RWPE1 (cell line): ENCODE measurements around the gene RNPS1.

Source experiments
- CTCF ChIA-PET: fragments of 350-600 bp; sonication (Branson Sonifier 250); formaldehyde crosslinking; extraction: SDS; loops from one replicate; lab custom pipeline; 2021; lab: Yijun Ruan, JAX
- POLR2A ChIA-PET: fragments of 400-600 bp; formaldehyde crosslinking; extraction: SDS; loops from one replicate; lab custom pipeline; 2020; ENCODE audit warnings: antibody characterized with exemption; ENCODE audit not compliant: low non-redundant PET; lab: Yijun Ruan, JAX
- DNase-seq: peaks from one replicate; pipeline ENCODE4 v3.0.0; 2012; ENCODE audit warnings: low spot score
- H3K27ac ChIP-seq: fragments of 450-650 bp; 2 replicates; pipeline ENCODE4 v1.5.1; 2017
- TF ChIP-seq, protein P1 (sequence below): fragments of 450-650 bp; conservative IDR thresholded peaks from 2 replicates; pipeline ENCODE4 v1.5.1; 2017; ENCODE audit warnings: low read depth, mild to moderate bottlenecking

Gene RNPS1

GRCh38 chr16:2212362-2213324, 55.3 kb downstream of the RNPS1 start:
- TF ChIP-seq, protein P1, sequence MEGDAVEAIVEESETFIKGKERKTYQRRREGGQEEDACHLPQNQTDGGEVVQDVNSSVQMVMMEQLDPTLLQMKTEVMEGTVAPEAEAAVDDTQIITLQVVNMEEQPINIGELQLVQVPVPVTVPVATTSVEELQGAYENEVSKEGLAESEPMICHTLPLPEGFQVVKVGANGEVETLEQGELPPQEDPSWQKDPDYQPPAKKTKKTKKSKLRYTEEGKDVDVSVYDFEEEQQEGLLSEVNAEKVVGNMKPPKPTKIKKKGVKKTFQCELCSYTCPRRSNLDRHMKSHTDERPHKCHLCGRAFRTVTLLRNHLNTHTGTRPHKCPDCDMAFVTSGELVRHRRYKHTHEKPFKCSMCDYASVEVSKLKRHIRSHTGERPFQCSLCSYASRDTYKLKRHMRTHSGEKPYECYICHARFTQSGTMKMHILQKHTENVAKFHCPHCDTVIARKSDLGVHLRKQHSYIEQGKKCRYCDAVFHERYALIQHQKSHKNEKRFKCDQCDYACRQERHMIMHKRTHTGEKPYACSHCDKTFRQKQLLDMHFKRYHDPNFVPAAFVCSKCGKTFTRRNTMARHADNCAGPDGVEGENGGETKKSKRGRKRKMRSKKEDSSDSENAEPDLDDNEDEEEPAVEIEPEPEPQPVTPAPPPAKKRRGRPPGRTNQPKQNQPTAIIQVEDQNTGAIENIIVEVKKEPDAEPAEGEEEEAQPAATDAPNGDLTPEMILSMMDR: no peak
- ChIA-PET POLR2A (interaction anchor here (0.6 kb wide), 2 partner anchors 13 to 1827 kb away, joined by 3 to 4 read pairs; no protein-coding TSS in a partner anchor), CTCF (interaction anchor here (0.6 kb wide), 2 partner anchors 228 to 512 kb away, joined by 3 to 10 read pairs; partner anchors contain the start of gene GFER)
- H3K27ac ChIP-seq: peak overlapping the region; percentile 93
- DNase-seq: no peak

DNA sequence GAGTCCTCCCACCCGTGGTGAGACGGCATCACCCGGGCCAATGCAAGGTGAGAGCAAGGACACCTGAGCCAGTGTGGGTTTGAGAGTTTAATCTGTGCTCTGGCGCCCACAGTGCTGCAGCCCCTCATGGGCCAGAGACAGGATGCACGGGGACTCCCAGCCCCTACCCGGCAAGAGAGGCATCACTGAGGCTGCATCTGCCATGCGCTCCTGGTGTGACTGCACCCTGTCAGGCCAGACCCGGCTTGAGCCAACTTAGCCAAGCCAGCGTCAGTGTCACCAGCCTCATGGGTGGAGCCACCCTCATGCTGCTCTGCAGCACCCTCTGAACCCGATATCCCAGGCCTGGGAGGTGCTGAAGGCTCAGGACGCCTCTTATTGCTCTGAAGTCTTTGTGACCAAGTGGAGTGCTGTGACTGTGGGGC, 56.0 kb downstream of the RNPS1 start:
- H3K27ac ChIP-seq: peak overlapping the region; percentile 93

GRCh38 chr16:2210386-2211365, 57.2 kb downstream of the RNPS1 start, which contains the start of gene BRICD5:
BRICD5 (minus strand) TSS chr16:2210863; CDS start chr16:2210833, 30 bp downstream.
- CTCF ChIA-PET: interaction anchor here (0.9 kb wide), 1 partner anchor 41 kb away, joined by 3 read pairs; no protein-coding TSS in a partner anchor
- DNase-seq: no peak
- peak within 1 kb of the TSS; percentile 93 for H3K27ac ChIP-seq
- TF ChIP-seq, protein P1: no peak
- POLR2A ChIA-PET: interaction anchor here (0.7 kb wide), 1 partner anchor 40 kb away, joined by 4 read pairs; no protein-coding TSS in a partner anchor

More for the DNA sequence above, 56.0 kb downstream of the RNPS1 start:
- DNase-seq: no peak
- POLR2A ChIA-PET: interaction anchor here (0.7 kb wide), 1 partner anchor 38 kb away, joined by 4 read pairs; no protein-coding TSS in a partner anchor
- CTCF ChIA-PET: interaction anchor here (0.6 kb wide), 1 partner anchor 228 kb away, joined by 3 read pairs; the partner anchor contains the start of gene GFER
- TF ChIP-seq, protein P1: no peak

DNA sequence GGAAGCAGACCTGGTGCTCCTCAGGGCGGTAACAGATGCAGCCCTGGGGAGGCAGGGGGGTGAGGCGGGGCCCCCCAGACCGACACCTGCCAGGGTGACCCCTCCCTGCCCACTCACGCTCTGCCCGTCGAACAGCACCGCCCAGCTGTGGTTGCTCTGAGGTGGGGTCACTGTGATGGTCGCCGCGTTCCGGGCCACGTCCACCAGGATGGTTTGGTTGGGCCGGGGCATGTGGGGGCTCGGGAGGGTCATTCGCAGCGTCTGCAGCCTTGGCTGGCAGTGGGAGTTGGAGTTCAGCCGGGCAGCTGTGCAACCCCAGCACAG, 58.0 kb downstream of the RNPS1 start:
- ChIA-PET POLR2A (no interaction called here), CTCF (interaction anchor here (0.6 kb wide), 1 partner anchor 59 kb away, joined by 4 read pairs; no protein-coding TSS in a partner anchor)
- H3K27ac ChIP-seq: peak overlapping the region; percentile 93
- TF ChIP-seq, protein P1: no peak
- DNase-seq: no peak

DNA sequence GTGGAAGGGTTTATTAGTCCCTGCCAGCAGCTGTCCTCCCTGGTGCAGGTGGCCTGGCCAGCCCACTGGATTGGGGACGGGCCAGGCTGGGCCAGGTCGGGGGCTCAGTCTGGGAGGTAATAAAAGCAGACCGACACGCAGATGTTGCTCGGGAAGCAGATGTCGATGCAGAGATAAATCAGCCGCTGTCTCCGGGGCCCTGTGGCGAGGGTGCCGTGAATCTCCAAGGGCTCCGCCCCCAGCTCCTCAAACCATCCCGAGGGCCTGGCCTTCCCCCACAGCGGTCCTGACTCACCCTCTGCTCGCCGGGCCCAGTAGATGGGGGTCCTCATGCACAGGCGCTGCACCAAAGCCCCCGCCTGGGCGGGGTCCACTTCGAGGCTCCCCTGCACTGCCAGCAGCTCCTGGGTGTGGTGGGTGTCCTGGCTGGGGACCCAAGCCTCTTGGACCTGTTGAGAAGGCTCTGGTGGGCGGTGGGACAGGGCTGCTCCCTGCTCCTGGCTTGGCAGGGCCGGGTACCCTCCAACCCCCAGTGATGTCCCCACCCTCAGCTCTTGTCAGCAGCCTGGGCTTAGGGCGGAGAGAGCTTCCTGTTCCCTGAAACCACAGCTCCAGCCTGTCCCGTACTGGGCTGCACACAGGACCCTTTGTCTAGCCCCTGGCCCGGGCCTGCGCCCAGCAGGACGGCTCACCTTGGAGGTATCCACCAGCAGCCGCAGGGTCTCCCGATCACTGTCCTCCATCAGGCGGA, 58.5 kb downstream of the RNPS1 start:
- TF ChIP-seq, protein P1: no peak
- no peak for DNase-seq
- POLR2A ChIA-PET: no interaction called here
- peak overlapping the region; percentile 93 for H3K27ac ChIP-seq
- CTCF ChIA-PET: interaction anchor here (0.6 to 0.7 kb wide), 2 partner anchors 59 to 69 kb away, joined by 3 to 4 read pairs; no protein-coding TSS in a partner anchor
